ENCODE results near the gene ADAMTS13.
"Not testable (repeated sequence)": the region's sequence is repeated elsewhere in the genome, so short reads cannot be mapped to it uniquely, and the experiment has no call there.

Gene ADAMTS13

GRCh38 chr9:133451865-133452264 lies 29.7 kb downstream of the ADAMTS13 start:
- H3K27ac ChIP-seq: not testable (repeated sequence)
- TF ChIP-seq CTCF (conservative IDR thresholded peaks at IDR 0.05): 0 out of 2 replicates have a peak, but pooled peaks have one; percentile 6

GRCh38 chr9:133452562-133452961 lies 30.4 kb downstream of the ADAMTS13 start:
- H3K27ac ChIP-seq: no peak overlapping the region
- no peak for TF ChIP-seq CTCF (conservative IDR thresholded peaks at IDR 0.05)

GRCh38 chr9:133453651-133454050 lies 31.5 kb downstream of the ADAMTS13 start:
- TF ChIP-seq CTCF (conservative IDR thresholded peaks at IDR 0.05): no peak
- H3K27ac ChIP-seq: no peak overlapping the region

- TF ChIP-seq CTCF (conservative IDR thresholded peaks at IDR 0.05): no peak
- H3K27ac ChIP-seq: no peak overlapping the region
Observed at GRCh38 chr9:133454325-133454724, 32.2 kb downstream of the ADAMTS13 start.

GRCh38 chr9:133454943-133455673 lies 32.9 kb downstream of the ADAMTS13 start:
- no peak overlapping the region for H3K27ac ChIP-seq
- no peak for TF ChIP-seq CTCF (conservative IDR thresholded peaks at IDR 0.05)

- H3K27ac ChIP-seq: no peak overlapping the region
- TF ChIP-seq CTCF (conservative IDR thresholded peaks at IDR 0.05): no peak
Observed at GRCh38 chr9:133455936-133456335, 33.8 kb downstream of the ADAMTS13 start.

GRCh38 chr9:133456409-133456808 lies 34.2 kb downstream of the ADAMTS13 start:
- no peak overlapping the region for H3K27ac ChIP-seq
- no peak for TF ChIP-seq CTCF (conservative IDR thresholded peaks at IDR 0.05)
